ENCODE results near the gene CCNF. TPM values are rescaled to one million over a fixed set of nuclear protein-coding genes. Genes with fewer than 3 reads are reported as not detected.

CCNF gene
- total and polyA plus RNA-seq, 9 of the 15 experiments (the other 6 are each of a cell fraction or from before 2014, with no cell fraction given) = 4.1 to 70.1 (median 29.5) TPM

GRCh38 chr16:2455081-2455845 lies 26.0 kb downstream of the CCNF start:
- CTCF ChIA-PET (ENCODE audit: low intra/inter-chr PET ratio) = no interaction called here
- H3K27ac ChIP-seq (ENCODE audit: extremely low read depth, low read depth, low read length) = no peak overlapping the region
- DNase-seq (ENCODE audit: extremely low read depth in 1 of 4, low spot score in 3 of 4) (no peak), FAIRE-seq (no peak), ATAC-seq (no peak)
- no peak overlapping the region for H2AFZ ChIP-seq (ENCODE audit: low read depth, low read length)
- POLR2A ChIA-PET = interaction anchor here (0.6 to 1.2 kb wide), 3 partner anchors 8 to 30 kb away, joined by 3 read pairs; no protein-coding TSS in a partner anchor
- H3K9me3 ChIP-seq (replicated peaks; ENCODE audit: control insufficient read depth, insufficient read depth, low read depth, low read length) = no peaks in the 10 kb centered on the region
- intact Hi-C loops (cut with micrococcal nuclease) = no loop called here
- no peaks in the 10 kb centered on the region; a peak in 1 of 5 replicates for H3K27me3 ChIP-seq (ENCODE audit: control insufficient read depth in 2 of 2, insufficient read depth in 2 of 2, low read length in 2 of 2)
- H3K9ac ChIP-seq (ENCODE audit: insufficient read depth in 1 of 2, low read depth in 2 of 2, low read length in 2 of 2) = peak overlapping the region in 1 of 2 experiments; percentile 56; a peak in 1 of 4 replicates
- peaks cover 81% of the 10 kb centered on the region; the same call in 2 of the 3 replicates for H3K36me3 ChIP-seq (ENCODE audit: control insufficient read depth, insufficient read depth, low read length)
- in situ Hi-C loops (cut with MboI) = no loop called here
- peaks cover 5% of the 10 kb centered on the region for H3K79me2 ChIP-seq (ENCODE audit: control insufficient read depth, insufficient read depth, low read length)
- no peaks in the 10 kb centered on the region for H3K9me1 ChIP-seq (ENCODE audit: control insufficient read depth, insufficient read depth, low read length)
- no peak overlapping the region for H3K4me3 ChIP-seq
- no TSS peak for BruUV-seq (replicated peaks)
- WGBS (ENCODE audit: insufficient coverage, low coverage, missing lambda C conversion rate) = 95% methylated on average over 17 of the region's 28 CpGs
- no peaks in the 10 kb centered on the region; the same call in 1 of the 2 replicates for H4K20me1 ChIP-seq (replicated peaks; ENCODE audit: control insufficient read depth, insufficient read depth, low read length)
- peaks cover 0 to 58% of the 10 kb centered on the region in 2 experiments; a peak in 4 of 5 replicates for H3K4me1 ChIP-seq (replicated peaks in 1 of 2; ENCODE audit: control insufficient read depth in 2 of 2, insufficient read depth in 2 of 2, low read length in 2 of 2)
- TF ChIP-seq RBFOX2 (IDR thresholded peaks at IDR 0.05; ENCODE audit: low read depth, low read length) = peak; percentile 44; the same call in 1 of the 2 replicates
- TF ChIP-seq REST (IDR thresholded peaks at IDR 0.05; ENCODE audit: borderline replicate concordance) = no peak
- no peak for TF ChIP-seq REST (CRISPR knock-in tag; IDR thresholded peaks at IDR 0.05; ENCODE audit: low read depth)
- TF ChIP-seq IRF1 (CRISPR knock-in tag; IDR thresholded peaks at IDR 0.05; ENCODE audit: borderline replicate concordance) = no peak
- peak; percentile 71 for TF ChIP-seq POLR2G (IDR thresholded peaks at IDR 0.05; ENCODE audit: low read depth, low read length)
- no peak for TF ChIP-seq SIRT6 (IDR thresholded peaks at IDR 0.05; ENCODE audit: low read depth, low read length)
- no peak for TF ChIP-seq ZNF445 (CRISPR knock-in tag; IDR thresholded peaks at IDR 0.05; ENCODE audit: low read depth)
- TF ChIP-seq HDAC8 (tag; IDR thresholded peaks at IDR 0.05) = no peak
- no peak overlapping the region for H3K4me2 ChIP-seq (ENCODE audit: insufficient read depth, low read length)

Data from K562 (cell line).